GM18517 (cell line): ENCODE data around the gene NR2C2.
"Not testable (repeated sequence)": the region's sequence is repeated elsewhere in the genome, so short reads cannot be mapped to it uniquely, and the experiment has no call there.

Experiments used
- ATAC-seq: cut with Tn5 transposase; IDR thresholded peaks from one replicate; pipeline ENCODE4 v1.9.1; 2021; ENCODE audit warnings: mild to moderate bottlenecking, moderate library complexity; ENCODE audit not compliant: unreplicated experiment

NR2C2 gene

DNA sequence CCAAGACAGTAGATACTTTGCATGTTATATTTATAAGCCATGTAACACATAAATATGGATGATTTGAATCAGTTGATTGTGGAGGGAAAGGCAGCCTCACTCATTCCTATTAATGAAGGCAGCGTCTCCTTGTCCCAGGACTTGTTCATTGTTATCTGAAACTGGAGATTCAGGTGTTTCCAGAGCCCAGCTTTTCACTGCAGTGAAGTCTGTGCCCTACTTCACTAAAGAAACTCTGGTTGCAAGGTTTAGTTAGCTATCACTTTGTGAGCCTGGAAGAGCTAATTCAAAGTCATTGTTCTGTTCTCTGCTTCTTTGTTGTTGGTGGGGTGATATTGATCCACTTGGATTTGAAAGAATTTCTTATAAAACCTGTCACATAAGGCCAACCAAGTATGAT lies 9.8 kb downstream of the NR2C2 start:
- ATAC-seq: no peak

DNA sequence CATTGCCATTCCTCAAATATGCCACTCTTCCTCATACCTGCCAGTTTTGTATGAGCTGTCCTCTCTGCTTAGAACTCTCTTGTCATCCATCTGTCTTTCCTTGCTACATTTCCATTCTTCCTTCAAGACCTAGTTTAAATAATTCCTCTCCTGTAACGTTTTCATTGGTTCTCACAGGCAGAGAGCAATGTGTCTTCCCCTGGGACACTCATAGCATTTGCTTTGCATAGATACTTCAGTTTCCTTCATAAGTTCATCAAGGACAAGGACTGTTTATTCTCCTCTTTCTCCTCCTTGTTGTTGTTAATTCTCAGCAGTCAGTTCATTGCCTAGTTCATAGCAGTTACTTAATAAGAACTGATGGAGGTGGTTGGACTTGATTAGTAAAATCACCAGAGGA lies 10.5 kb downstream of the NR2C2 start:
- ATAC-seq: peak; percentile 43

DNA sequence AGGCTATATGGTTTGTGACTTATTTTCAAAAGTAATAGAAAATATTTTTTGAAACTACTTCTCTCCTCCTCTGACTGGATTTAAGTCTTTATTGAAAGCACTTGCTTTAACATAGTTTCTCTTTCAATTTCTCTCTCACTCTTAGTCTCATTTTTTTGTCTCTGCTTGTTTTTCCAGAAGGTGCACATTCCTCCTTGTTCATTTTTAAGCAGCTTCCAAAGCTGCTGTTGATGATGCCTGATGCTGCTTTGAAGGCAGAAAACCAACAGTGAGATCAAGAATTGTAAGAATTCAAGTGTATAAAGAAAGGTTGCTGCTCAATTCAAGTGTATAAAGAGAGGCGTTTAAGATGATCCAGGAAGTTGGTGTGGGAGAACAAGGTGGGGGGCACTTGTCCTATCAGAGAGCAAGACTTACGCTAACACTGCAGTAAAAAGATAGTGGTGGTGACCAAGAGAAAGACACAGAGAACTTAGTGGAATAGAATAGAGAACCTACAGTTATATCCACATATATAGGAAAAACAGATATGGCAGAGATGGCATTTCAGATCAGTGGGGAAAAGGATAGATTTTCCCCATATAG lies 12.1 kb downstream of the NR2C2 start:
- ATAC-seq: peak; percentile 47

DNA sequence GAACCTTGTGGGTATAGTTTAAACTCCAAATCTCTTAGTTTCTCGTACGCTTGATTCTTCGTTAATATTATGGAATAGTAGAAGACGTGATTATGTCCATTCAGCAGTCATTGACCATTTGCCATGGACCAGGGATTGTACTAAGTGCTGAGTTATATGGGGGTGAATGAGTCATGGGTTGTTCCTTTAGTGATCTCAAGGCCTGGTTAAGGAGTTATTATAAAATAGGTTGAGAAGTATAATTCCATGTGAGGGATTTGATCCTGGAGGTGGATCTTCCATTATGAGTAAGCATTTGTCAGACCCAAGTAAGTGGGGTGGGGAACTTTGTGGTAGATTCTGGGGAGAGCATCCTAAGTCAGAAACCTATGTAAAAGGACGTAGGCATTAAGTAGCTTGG lies 15.4 kb downstream of the NR2C2 start:
- ATAC-seq: no peak

DNA sequence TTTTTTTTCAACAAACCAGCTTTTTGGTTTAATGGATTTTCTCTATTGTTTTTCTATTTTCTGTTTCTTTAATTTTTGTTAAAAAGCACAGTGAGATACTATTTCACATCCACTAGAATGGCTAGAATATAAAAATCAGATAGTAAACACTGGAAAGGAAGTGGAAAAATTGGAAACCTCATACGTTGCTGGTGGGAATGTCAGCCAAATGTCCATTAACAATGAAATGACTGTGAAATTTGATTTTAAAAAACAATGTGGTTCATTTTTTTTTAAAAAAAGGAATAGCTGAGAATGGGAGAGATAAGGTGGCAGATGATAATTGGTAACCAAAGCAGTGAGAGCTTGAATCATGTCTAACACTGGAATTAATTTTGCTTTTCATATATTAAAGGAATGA lies 19.9 kb downstream of the NR2C2 start:
- no peak for ATAC-seq

DNA sequence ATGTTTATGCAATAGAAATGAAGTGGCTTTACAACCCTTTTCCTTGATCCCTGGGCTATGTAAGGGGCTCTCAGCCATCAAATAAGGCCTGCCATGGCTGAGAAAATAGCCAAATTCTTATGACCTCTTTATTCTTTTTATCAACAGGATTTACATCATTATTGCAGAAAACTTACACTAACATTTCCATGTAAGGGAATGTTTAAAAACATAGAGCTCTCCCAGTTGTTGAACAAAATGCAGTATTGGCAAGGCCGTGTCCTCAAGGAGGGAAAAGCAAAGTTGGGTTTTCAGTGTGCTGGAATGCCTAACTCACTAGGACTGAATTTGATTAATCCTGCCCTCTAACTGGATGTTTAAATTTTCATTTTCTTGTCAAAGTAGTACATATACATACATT lies 22.3 kb downstream of the NR2C2 start:
- ATAC-seq: no peak

DNA sequence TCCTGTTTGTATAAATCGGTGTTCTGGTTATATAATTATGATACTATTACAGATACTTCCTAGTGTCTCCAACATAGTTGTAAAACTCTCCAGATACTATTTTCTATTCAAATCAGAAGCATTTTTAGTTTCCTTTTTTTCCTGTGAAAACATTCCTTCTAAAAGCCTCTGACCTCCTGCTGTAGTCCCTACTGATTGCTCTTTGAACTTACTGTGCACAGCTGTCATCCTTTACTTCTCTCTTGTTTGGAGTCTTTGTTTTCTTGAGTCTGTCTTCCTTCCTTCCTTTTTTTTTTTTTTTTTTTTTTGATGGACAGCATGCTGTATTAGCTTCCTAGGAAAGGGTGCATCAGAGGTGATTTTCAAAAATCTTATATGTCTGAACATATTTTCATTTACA lies 28.9 kb downstream of the NR2C2 start:
- no peak for ATAC-seq

DNA sequence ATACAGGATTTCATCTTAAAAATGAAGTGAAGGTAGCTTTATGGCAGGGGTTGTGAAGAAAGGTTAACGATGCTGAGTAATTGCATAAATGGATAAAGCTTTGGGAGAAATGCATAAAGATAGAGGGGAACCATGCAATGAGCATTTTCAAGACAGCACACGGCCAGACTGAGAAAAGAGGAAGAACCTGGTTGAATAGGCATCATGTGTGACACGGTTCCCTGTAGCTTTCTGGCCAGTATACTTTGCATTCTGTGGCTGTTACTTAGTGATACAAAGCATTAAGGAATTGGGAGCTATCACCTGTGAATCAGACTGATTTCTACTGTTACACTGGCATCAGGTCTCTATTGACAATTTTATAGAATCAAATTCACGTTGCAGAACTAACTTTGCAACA lies 33.3 kb downstream of the NR2C2 start:
- no peak for ATAC-seq

DNA sequence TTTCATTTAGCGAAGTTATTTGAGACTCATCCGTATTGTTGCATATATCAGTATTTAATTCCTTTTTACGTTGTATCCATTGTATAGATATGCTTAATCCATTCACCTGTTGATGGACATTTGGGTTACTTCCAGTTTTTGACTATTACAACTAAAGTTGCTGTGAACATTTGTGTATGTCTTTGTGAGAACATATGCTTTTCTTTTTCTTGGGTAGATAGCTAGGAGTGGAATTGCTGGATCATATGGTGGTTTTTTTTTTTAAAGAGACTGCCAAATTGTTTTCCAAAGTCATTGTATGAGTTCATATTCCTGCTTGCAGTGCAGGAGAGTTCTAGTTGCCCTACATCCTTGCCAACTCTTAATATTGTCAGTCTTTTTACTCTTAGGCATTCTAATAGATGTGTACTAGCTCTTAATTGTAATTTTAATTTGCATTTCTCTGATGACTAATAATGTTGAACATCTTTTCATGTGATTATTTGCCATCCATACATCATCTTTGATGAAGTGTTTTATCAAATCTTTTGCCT lies 37.3 kb downstream of the NR2C2 start:
- ATAC-seq: no peak

DNA sequence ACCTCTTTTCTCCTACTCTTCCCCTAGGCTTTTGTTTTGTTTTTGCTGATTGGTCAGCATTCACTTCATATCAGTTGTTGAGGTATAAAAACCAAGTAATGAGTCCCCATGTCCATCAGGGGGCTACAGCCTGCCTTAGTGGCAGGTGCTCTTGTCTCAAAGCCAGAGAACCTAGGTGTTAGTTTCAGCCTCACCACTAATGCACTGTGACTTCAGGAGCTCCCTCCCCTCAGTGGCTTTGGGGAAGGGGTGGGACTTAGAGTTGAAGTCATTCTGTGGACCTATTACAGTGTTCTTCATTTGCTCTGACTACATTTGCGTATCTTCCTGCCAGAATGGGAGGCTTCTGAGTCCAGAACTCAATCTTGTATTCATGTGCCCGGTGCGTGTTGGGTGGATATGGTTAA lies 41.6 kb downstream of the NR2C2 start:
- peak; percentile 99 for ATAC-seq

DNA sequence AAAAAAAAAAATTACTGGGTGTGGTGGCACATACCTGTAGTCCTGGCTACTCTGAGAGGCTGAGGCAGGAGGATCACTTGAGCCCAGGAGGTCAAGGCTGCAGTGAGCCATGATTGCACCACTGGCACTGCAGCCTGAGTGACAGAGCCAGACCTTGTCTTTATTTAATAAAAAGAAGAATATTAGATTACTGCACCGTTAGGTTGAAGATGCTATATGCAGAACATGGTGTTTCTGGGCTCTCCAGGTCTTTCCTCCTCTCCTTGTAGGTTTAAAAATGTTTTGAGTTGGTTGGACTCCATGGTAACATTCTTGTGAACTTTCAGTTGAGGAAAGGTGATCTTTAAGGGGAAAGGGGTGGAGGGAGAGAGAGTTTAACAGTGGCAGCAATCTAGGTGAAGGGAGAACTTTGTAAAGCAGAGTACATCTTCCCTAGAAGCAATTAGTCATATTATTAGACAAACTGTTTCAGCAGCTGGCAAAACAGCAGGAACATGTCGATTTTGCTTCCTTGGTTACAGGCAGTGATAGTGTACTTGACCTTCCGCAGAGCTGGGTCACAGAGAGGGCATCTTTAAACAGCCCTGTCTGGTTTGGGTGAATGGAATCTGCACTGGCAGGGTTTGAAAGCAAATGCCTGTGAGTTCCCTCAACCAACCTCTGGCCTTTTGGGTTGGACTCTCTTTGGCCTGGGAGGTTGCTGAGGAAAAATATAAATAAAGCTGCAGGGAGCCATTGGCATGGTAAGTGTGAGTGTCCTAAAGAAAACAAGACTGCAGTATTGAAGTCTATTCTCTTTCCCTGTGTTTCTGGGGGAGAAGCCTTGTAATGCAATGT lies 42.8 kb downstream of the NR2C2 start:
- ATAC-seq: no peak

DNA sequence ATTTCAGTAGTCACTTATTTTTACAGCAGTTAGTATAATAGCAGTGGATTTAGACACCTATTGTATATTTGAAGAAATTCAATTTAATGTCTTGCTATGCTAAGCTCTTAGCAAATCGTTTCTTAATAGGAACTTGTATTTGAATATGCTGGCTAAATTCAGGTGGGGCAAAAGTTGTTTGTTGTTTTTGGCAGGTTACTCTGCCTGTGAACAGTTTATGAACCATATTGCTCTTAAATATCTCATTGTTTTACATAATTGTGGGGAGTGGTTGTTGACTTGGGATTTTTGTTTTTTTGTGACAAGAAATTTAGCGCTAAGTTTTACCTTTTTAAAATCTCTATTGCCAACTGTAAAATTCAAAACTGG lies 43.4 kb downstream of the NR2C2 start:
- no peak for ATAC-seq

DNA sequence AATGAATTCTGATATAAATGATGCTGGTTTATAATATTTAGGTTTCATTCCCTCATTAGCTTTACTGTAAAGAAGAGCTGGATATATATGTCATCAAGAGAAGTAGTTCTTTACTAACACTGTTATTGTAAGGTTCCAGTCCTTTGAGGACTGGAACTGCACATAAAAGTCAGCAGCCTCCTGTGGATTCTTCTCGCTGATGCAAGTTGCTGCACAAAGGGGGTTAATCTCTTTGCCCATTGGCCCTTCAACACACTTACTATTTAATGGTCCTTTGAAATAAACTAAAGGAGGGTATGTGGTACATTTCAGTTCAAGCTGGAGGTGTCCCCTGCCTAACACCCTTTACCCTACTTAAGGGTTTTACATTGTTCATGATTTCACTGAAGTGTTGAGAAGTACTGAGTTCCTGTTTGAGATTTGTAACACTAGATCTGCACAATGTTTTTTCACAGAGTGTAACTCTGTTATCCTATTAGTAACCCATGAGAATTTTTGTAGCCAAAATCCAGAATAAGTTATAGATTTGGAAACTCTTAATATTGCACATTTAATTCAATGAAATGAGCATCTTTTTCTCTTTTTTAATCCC lies 43.9 kb downstream of the NR2C2 start:
- ATAC-seq: no peak

DNA sequence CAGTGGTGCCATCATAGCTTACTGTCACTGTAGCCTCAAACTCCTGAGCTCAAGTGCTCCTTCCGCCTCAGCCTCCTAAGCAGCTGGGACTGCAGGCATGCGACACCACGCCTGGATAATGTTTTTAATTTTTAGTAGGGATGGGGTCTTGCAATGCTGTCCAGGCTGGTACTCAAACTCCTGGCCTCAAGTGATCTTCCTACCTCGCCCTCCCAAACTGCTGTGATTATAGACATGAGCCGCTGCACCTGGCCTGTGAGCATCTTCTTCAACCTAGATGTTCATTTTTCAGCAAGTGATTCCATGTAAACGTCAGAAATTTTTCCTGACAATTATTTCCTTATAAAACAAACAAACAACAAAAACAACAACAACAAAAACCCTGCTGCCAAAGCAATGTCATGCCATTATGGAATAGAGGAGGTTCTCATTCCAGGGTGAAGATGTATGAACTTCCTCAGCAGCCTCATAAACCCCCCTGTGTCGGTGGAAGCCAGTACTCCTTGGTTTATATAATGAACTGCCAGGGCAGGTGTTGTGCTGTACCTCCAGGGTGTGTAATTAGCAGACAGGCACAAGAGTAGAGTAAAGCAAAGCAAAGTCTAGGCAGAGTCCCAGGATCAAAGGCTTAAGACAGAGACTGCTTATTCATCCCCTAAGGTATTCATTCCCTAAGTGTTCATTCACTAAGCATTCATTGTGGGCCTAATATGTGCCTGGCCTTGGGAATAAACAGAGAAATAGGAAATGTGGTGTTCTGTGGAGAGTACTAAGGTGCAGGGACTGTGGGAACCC lies 44.6 kb downstream of the NR2C2 start:
- ATAC-seq: no peak

DNA sequence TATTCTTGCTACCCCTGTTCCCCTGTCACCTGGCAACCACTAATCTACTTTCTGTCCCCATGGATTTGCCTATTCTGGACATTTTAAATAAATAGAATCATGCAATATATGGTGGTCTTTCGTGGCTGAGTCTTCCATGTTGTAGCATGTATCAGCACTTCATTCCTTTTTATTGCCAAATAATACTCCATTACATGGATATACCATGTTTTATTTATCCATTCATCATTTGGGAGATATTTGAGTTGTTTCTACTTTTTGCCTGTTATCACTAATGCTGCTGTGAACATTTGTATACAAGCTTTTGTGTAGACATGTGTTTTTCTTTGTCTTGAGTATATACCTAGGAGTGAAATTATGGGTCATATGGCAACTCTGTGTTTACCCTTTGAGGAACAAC lies 50.6 kb downstream of the NR2C2 start:
- no peak for ATAC-seq

DNA sequence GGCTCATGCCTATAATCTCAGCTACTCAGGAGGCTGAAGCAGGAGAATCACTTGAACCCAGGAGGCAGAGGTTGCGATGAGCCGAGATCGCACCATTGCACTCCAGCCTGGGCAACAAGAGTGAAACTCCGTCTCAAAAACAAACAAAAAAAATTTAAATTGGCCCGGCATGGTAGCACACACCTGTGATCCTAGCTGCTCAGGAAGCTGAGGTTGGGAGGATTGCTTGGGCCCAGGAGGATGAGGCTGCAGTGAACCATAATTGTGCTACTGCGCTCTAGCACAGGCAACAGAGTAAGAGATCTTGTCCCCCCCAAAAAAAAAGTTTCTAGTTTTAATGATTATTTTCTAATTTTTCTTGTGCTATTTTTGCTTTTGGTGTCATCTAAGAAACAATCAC lies 51.8 kb downstream of the NR2C2 start:
- ATAC-seq: not testable (repeated sequence)

DNA sequence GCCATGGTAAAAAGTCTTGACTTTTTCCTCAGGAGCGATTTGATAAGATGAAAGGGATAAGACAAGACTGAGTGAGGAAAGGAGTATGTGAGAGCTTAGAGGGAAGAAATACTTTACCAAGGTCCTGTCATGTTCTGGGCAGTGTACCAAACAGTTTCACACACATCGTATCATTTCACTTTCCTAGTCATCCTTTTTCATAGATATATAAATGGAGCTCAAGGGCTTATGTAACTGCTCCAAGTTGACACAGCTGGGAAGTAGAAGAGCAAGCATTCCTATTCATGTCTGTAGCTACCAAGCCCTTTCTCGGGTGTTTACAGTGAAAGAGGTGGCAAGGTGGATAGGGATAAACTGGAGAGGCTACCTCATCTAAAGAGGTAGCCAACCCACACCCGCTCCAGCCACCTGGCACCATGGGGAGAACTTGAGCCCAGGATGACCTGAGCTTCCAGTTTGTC lies 60.3 kb downstream of the NR2C2 start:
- ATAC-seq: no peak

DNA sequence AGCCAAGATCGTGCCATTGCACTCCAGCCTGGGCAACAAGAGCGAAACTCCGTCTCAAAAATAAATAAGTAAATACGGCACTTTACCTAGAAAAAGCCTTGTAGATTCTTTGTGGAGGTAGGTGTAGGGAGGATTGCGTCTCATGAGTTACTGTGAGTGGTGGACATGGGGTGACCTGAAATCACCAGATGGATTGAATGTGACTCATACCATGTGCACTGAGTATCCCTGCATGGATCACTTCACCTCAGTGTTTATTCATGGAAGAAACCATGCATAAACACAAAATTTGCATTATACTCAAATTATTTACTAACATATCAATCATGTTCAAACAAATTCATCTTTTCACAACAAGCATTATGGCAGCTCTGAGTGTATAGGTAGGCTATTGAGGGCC lies 61.8 kb downstream of the NR2C2 start:
- ATAC-seq: no peak

DNA sequence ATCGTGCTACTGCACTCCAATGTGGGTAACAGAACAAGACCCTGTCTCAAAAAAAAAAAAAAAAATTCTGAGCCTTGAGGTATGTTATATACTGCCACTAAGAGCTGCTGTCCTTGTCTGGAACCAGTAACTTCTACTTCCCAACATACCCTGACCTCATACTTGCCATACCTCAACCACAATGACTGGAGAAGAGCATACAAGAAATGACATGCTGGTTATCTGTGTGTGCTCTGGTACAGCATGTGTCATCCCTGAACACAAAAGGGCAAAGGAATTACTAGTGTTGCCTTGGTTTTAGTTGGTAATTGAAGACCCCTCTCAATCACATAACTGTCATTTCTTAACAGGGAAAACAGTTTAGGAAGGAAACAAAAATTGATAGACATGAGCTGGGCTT lies 63.3 kb downstream of the NR2C2 start:
- ATAC-seq: no peak

DNA sequence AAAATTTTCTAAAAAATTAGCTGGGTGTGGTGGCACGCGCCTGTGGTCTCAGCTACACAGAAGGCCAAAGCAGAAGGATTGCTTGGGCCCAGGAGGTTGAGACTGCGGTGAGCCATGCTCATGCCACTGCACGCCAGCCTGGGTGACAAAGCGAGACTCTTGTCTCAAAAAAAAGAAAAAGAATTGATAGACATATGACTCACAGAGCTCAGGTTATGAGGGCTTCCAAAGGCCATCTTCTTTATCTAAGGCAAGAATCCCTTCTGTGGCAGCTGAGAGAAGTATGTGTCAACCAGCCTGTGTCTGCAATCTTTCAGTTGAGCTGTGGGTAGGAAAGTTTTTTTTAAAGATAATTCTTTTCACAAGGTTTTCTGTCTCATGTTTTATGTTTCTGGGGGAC lies 63.8 kb downstream of the NR2C2 start:
- ATAC-seq: no peak

DNA sequence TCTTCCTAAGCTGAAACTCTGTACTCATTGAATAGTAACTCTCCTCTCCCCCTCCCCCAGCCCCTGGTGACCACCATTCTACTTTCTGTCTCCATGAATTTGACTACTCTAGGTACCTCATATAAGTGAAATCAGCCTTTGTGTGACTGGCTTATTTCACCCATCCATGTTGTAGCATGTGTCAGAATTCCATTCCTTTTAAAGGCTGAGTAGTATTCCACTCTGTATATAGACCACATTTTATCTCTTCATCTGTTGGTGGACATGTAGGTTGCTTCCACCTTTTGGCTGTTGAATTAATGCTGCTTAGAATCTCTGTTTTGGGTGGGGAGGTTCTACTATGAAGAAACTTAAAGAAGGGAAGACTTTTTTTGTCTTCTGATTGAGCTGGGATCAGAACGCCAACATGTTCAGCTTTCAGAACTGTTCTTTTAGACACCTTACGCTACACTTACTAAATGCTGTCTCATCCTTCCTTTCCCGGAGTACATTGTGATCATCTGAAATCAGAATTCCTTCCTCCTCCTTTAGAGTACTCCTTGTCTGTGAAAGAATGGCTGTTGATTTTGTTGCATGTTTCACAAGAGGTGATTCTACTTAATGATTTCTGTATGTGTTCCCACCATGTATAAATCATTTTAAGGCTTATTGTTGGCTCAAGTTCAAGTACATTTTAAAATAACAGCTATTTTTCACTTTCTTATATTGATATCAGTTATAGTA lies 67.4 kb downstream of the NR2C2 start:
- ATAC-seq: no peak
